Stimulated activated naive B cell treated with anti-CD40 and anti-IgM and Interleukin-4, amounts not matched to agents 10 μg/mL and 1 μg/mL and 100 μg/mL, for 72 hours (primary cell): ENCODE measurements around the gene ZNF282.
"Not testable (repeated sequence)": the region's sequence is repeated elsewhere in the genome, so short reads cannot be mapped to it uniquely, and the experiment has no call there.

Source experiments
- ATAC-seq, 2 donors: fragments of 150-1000 bp; cut with Tn5 transposase; replicated peaks; 2 replicates each; pipeline ENCODE4 v1.10.0; 2021; ENCODE audit warnings: moderate library complexity in 1 of 2
- DNase-seq: peaks from one replicate; pipeline ENCODE4 v3.0.0; 2021
- H3K27ac Mint-ChIP-seq: one replicate; pipeline ENCODE4 v1.8.0; 2022; ENCODE audit warnings: mild to moderate bottlenecking, mixed read lengths
- H3K27me3 Mint-ChIP-seq, 2 donors: one replicate each; pipeline ENCODE4 v1.8.0; 2022; ENCODE audit warnings: mixed read lengths in 2 of 2
- H3K36me3 Mint-ChIP-seq, 2 donors: one replicate each; pipeline ENCODE4 v1.8.0; 2022; ENCODE audit warnings: mixed read lengths in 2 of 2, mild to moderate bottlenecking in 1 of 2
- H3K4me1 Mint-ChIP-seq, 2 donors: one replicate each; pipeline ENCODE4 v1.8.0; 2022; ENCODE audit warnings: mixed read lengths in 2 of 2, mild to moderate bottlenecking in 1 of 2
- H3K4me3 Mint-ChIP-seq, 2 donors: one replicate each; pipeline ENCODE4 v1.8.0; 2022; ENCODE audit warnings: mild to moderate bottlenecking in 2 of 2, mixed read lengths in 2 of 2, moderate library complexity in 1 of 2
- H3K9me3 Mint-ChIP-seq, 2 donors: one replicate each; pipeline ENCODE4 v1.8.0; 2022; ENCODE audit warnings: mixed read lengths in 2 of 2, mild to moderate bottlenecking in 1 of 2

The ZNF282 gene

GRCh38 chr7:149245744-149246143 is 50.4 kb downstream of the ZNF282 start:
- peaks cover 26 to 37% of the 10 kb centered on the region in 2 donors for H3K36me3 Mint-ChIP-seq
- peaks cover 3% of the 10 kb centered on the region in 2 donors for H3K9me3 Mint-ChIP-seq
- H3K27me3 Mint-ChIP-seq: no peaks in the 10 kb centered on the region
- H3K4me3 Mint-ChIP-seq: peak overlapping the region in 1 of 2 donors; percentile 39
- peaks cover 40 to 80% of the 10 kb centered on the region in 2 donors for H3K4me1 Mint-ChIP-seq
- H3K27ac Mint-ChIP-seq: peak overlapping the region; percentile 91
- DNase-seq (no peak), ATAC-seq (no peak)

DNA sequence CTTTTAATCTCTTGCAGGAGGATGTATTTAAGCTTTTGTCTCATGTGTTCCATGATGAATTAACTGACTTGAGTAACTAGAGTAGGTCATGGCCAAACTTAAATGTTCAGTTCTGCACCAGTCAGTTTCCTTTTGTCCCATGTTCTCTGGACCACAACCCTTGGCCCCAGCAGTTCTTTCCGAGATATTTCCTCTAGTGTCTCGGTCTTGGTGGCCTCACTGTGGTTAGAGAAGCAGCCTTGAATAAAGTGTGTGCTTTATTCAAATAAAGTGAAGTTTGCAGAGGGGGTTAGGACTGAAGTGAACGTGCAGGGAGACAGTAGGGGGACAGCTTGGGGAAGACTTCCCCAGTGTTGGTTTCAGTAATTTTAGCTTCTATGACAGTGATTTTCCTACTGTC is 53.4 kb downstream of the ZNF282 start:
- H3K27me3 Mint-ChIP-seq: no peaks in the 10 kb centered on the region
- H3K4me1 Mint-ChIP-seq: peaks cover 36 to 57% of the 10 kb centered on the region in 2 donors
- ATAC-seq (peak; percentile 86), DNase-seq (peak; percentile 45)
- H3K27ac Mint-ChIP-seq: peak overlapping the region; percentile 93
- H3K4me3 Mint-ChIP-seq: peak overlapping the region; percentile 4 to 25
- H3K36me3 Mint-ChIP-seq: peaks cover 33 to 40% of the 10 kb centered on the region in 2 donors
- peaks cover 3% of the 10 kb centered on the region in 2 donors for H3K9me3 Mint-ChIP-seq

DNA sequence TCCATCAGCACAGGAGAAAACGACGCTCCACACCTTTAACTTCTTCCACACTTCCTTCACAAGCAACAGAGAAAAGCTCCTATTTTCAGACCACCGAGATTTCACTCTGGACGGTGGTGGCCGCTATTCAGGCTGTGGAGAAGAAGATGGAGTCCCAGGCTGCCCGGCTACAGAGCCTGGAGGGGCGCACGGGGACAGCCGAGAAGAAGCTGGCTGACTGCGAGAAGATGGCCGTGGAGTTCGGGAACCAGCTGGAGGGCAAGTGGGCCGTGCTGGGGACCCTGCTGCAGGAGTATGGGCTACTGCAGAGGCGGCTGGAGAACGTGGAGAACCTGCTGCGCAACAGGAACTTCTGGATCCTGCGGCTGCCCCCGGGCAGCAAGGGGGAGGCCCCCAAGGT is 54.8 kb downstream of the ZNF282 start:
- H3K36me3 Mint-ChIP-seq: peaks cover 30 to 38% of the 10 kb centered on the region in 2 donors
- peaks cover 32 to 47% of the 10 kb centered on the region in 2 donors for H3K4me1 Mint-ChIP-seq
- H3K27ac Mint-ChIP-seq, H3K27me3 Mint-ChIP-seq, DNase-seq, H3K4me3 Mint-ChIP-seq, H3K9me3 Mint-ChIP-seq, ATAC-seq: not testable (repeated sequence)

GRCh38 chr7:149251518-149251917 is 56.2 kb downstream of the ZNF282 start:
- Mint-ChIP-seq H3K4me1 (peaks cover 23 to 34% of the 10 kb centered on the region in 2 donors), H3K36me3 (peaks cover 22 to 41% of the 10 kb centered on the region in 2 donors)
- H3K9me3 Mint-ChIP-seq, ATAC-seq, H3K27ac Mint-ChIP-seq, H3K4me3 Mint-ChIP-seq, DNase-seq, H3K27me3 Mint-ChIP-seq: not testable (repeated sequence)

- peaks cover 23 to 32% of the 10 kb centered on the region in 2 donors for H3K4me1 Mint-ChIP-seq
- DNase-seq (no peak), ATAC-seq (no peak)
- H3K36me3 Mint-ChIP-seq: peaks cover 25 to 43% of the 10 kb centered on the region in 2 donors
- H3K4me3 Mint-ChIP-seq: no peak overlapping the region
- peaks cover 3% of the 10 kb centered on the region in 2 donors for H3K9me3 Mint-ChIP-seq
- H3K27ac Mint-ChIP-seq: no peak overlapping the region
- no peaks in the 10 kb centered on the region for H3K27me3 Mint-ChIP-seq
These were observed 57.0 kb downstream of the ZNF282 start for GRCh38 chr7:149252378-149252777.

DNA sequence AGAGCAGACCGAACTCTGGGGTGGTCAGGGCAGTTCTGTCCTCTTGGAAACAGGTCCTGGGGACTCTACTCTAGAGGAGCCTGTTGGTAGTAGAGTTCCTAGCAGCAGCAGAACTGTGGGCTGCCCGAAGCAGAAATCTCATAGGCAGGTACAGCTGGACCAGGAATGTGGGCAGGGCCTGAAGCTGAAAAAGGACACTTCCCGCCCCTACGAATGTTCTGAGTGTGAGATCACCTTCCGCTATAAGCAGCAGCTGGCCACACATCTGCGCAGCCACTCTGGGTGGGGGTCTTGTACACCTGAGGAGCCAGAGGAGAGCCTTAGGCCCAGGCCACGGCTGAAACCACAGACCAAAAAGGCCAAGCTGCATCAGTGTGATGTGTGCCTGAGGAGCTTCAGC is 58.3 kb downstream of the ZNF282 start:
- Mint-ChIP-seq H3K27me3 (no peaks in the 10 kb centered on the region), H3K9me3 (no peaks in the 10 kb centered on the region), H3K4me3 (no peak overlapping the region), H3K27ac (no peak overlapping the region), H3K36me3 (peaks cover 25 to 35% of the 10 kb centered on the region in 2 donors), H3K4me1 (peaks cover 11 to 25% of the 10 kb centered on the region in 2 donors)
- DNase-seq: no peak
- no peak for ATAC-seq

GRCh38 chr7:149254181-149254858 is 59.0 kb downstream of the ZNF282 start:
- H3K27me3 Mint-ChIP-seq: no peaks in the 10 kb centered on the region
- no peak overlapping the region for H3K4me3 Mint-ChIP-seq
- no peak overlapping the region for H3K27ac Mint-ChIP-seq
- no peak for ATAC-seq
- peaks cover 25 to 35% of the 10 kb centered on the region in 2 donors for H3K36me3 Mint-ChIP-seq
- no peak for DNase-seq
- H3K9me3 Mint-ChIP-seq: no peaks in the 10 kb centered on the region
- H3K4me1 Mint-ChIP-seq: peaks cover 7 to 22% of the 10 kb centered on the region in 2 donors

DNA sequence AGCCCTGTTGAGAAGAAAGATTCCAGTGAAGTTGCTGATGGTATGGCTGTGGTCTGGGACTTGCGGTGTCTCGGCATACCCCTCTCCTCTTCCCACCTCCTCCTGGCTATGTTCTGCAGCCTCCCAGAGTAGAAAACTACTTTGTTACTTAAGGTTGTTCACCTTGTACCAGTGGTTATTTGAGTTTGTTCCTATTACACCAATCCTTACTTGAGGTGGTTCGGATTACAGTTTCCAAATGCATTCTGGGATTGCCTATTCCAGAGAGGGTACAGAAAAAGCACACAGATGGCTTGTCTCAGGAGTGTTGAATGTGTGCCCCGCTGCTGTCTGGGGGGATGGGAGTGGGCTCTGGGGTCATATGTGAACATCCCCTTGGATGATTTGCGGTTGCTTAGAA is 59.8 kb downstream of the ZNF282 start:
- no peak overlapping the region for H3K27ac Mint-ChIP-seq
- DNase-seq: no peak
- no peaks in the 10 kb centered on the region for H3K9me3 Mint-ChIP-seq
- H3K27me3 Mint-ChIP-seq: no peaks in the 10 kb centered on the region
- H3K4me3 Mint-ChIP-seq: no peak overlapping the region
- no peak for ATAC-seq
- H3K4me1 Mint-ChIP-seq: peaks cover 6 to 18% of the 10 kb centered on the region in 2 donors
- H3K36me3 Mint-ChIP-seq: peaks cover 24 to 33% of the 10 kb centered on the region in 2 donors

GRCh38 chr7:149256568-149256967 is 61.2 kb downstream of the ZNF282 start:
- no peak for ATAC-seq
- no peak overlapping the region for H3K4me3 Mint-ChIP-seq
- H3K36me3 Mint-ChIP-seq: peaks cover 18 to 27% of the 10 kb centered on the region in 2 donors
- peaks cover 6 to 24% of the 10 kb centered on the region in 2 donors for H3K4me1 Mint-ChIP-seq
- H3K27ac Mint-ChIP-seq: peak overlapping the region; percentile 37
- no peaks in the 10 kb centered on the region for H3K9me3 Mint-ChIP-seq
- DNase-seq: no peak
- H3K27me3 Mint-ChIP-seq: no peaks in the 10 kb centered on the region

- H3K4me1 Mint-ChIP-seq: peaks cover 6 to 26% of the 10 kb centered on the region in 2 donors
- peak overlapping the region; percentile 56 for H3K27ac Mint-ChIP-seq
- no peak for DNase-seq
- no peaks in the 10 kb centered on the region for H3K27me3 Mint-ChIP-seq
- H3K36me3 Mint-ChIP-seq: peaks cover 18 to 27% of the 10 kb centered on the region in 2 donors
- ATAC-seq: no peak
- no peak overlapping the region for H3K4me3 Mint-ChIP-seq
- no peaks in the 10 kb centered on the region for H3K9me3 Mint-ChIP-seq
These were observed 61.8 kb downstream of the ZNF282 start for GRCh38 chr7:149257146-149257545.

- peak; percentile 4 to 9 for ATAC-seq
- H3K4me1 Mint-ChIP-seq: peaks cover 19 to 42% of the 10 kb centered on the region in 2 donors
- peak overlapping the region; percentile 86 to 91 for H3K4me3 Mint-ChIP-seq
- H3K27me3 Mint-ChIP-seq: no peaks in the 10 kb centered on the region
- H3K36me3 Mint-ChIP-seq: peaks cover 20 to 25% of the 10 kb centered on the region in 2 donors
- peak overlapping the region; percentile 96 for H3K27ac Mint-ChIP-seq
- no peaks in the 10 kb centered on the region for H3K9me3 Mint-ChIP-seq
- no peak for DNase-seq
These were observed 66.0 kb downstream of the ZNF282 start for GRCh38 chr7:149261316-149261828.

DNA sequence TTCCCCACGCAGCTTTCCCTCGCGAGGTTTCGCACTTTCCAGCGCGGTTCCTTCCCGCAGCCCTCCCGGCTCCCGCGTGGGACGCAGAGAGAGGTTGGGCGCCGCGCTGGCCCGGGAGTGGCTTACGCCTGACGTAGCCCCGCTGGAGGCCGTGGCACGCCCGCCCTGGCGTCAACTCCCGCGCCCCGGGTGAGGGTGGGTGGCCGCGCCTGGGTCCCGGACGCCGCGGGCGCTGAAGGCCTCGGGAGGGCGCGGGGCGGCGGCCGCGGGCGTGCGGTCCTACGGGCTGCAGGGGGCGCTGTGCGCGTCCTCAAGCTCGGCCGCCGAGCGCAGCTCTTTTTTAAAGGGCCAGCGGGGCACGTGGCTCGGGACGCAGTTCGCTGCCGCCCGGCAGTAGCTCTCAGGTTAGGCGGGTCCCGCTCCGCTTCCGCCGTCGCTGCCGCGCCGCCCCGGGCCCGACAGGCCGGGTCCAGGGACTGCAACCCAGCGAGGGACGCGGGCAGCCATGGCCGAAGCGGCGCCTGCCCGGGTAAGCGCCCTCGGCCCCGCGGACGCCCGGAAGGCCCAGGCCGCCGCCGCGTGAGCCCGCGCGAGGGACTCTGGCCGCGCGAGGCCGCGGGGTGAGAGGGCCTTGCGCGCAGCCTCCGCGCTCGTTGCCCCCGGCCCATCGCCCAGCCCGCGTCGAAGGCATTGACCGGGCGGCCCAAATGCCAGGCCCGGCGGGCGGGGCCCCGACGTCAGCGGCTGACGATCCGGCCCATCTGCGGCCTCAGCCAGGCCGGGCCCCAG is 66.7 kb downstream of the ZNF282 start, which contains the start of gene ZNF783:
Gene ZNF783, plus strand, starts transcription at position 368 of the 789 bp plus-strand sequence. Its CDS starts 138 bp downstream, at position 506.
- Mint-ChIP-seq H3K4me3 (peak within 1 kb of the TSS; percentile 88 to 91), H3K27me3 (no peaks in the 10 kb centered on the region), H3K36me3 (peaks cover 25 to 27% of the 10 kb centered on the region in 2 donors), H3K9me3 (no peaks in the 10 kb centered on the region), H3K4me1 (peaks cover 19 to 42% of the 10 kb centered on the region in 2 donors), H3K27ac (peak within 1 kb of the TSS; percentile 96)
- peak; percentile 85 for DNase-seq
- peak; percentile 89 to 92 for ATAC-seq

GRCh38 chr7:149266451-149266850 is 71.1 kb downstream of the ZNF282 start:
- no peak for ATAC-seq
- peak overlapping the region; percentile 37 for H3K27ac Mint-ChIP-seq
- peaks cover 46 to 60% of the 10 kb centered on the region in 2 donors for H3K36me3 Mint-ChIP-seq

DNA sequence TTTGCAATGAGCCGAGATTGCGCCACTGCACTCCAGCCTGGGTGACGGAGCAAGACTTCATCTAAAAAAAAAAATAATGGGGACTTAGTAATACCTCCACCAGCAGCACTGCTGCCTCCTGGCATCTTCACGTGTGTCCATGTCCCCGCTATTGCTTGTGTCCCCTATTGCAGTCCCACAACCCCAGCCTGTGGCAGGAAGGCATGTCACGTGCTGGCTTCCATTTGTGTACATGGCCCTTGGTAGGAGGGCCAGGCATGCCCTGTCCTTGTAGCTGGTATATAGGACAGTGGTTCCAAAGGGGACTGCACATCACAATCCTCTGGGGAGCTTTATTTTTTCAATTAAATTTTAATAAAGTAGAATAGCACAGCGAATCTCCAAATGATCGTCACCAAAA is 72.4 kb downstream of the ZNF282 start:
- Mint-ChIP-seq H3K27ac (no peak overlapping the region), H3K36me3 (peaks cover 44 to 69% of the 10 kb centered on the region in 2 donors), H3K4me1 (peaks cover 18 to 22% of the 10 kb centered on the region in 2 donors), H3K27me3 (no peaks in the 10 kb centered on the region), H3K4me3 (no peak overlapping the region), H3K9me3 (peaks cover 0 to 1% of the 10 kb centered on the region in 2 donors)
- no peak for ATAC-seq
- DNase-seq: no peak

More at GRCh38 chr7:149266451-149266850, 71.1 kb downstream of the ZNF282 start:
- Mint-ChIP-seq H3K9me3 (peaks cover 0 to 1% of the 10 kb centered on the region in 2 donors), H3K4me1 (peaks cover 20% of the 10 kb centered on the region in 2 donors), H3K4me3 (no peak overlapping the region), H3K27me3 (no peaks in the 10 kb centered on the region)
- no peak for DNase-seq
